ENCODE results near the gene STON2.

Gene STON2

GRCh38 chr14:81418057-81418790 lies 18.1 kb upstream of the STON2 start:
- no peak for DNase-seq

GRCh38 chr14:81416981-81417380 lies 16.9 kb upstream of the STON2 start:
- no peak for DNase-seq

GRCh38 chr14:81416194-81416952 lies 16.2 kb upstream of the STON2 start:
- no peak for DNase-seq

GRCh38 chr14:81415781-81416180 lies 15.7 kb upstream of the STON2 start:
- DNase-seq = no peak

- no peak for DNase-seq
Observed at GRCh38 chr14:81414123-81414522, 14.0 kb upstream of the STON2 start.

- DNase-seq = no peak
Observed at GRCh38 chr14:81412779-81413178, 12.7 kb upstream of the STON2 start.

GRCh38 chr14:81408595-81408994 lies 8.5 kb upstream of the STON2 start:
- no peak for DNase-seq

GRCh38 chr14:81406863-81407262 lies 6.7 kb upstream of the STON2 start:
- no peak for DNase-seq

- DNase-seq = no peak
Observed at GRCh38 chr14:81402123-81402495, 2.0 kb upstream of the STON2 start.

- DNase-seq = no peak
Observed at GRCh38 chr14:81401420-81402122, 1.4 kb upstream of the STON2 start.

GRCh38 chr14:81400852-81401251 lies 728 bp upstream of the STON2 start:
- no peak for DNase-seq

- DNase-seq = no peak
Observed at GRCh38 chr14:81398196-81398891, 1.8 kb downstream of the STON2 start.

- no peak for DNase-seq
Observed at GRCh38 chr14:81396113-81396512, 4.0 kb downstream of the STON2 start.

GRCh38 chr14:81394739-81395138 lies 5.4 kb downstream of the STON2 start:
- DNase-seq = no peak

GRCh38 chr14:81392976-81393643 lies 7.0 kb downstream of the STON2 start:
- no peak for DNase-seq

GRCh38 chr14:81392052-81392451 lies 8.1 kb downstream of the STON2 start:
- DNase-seq = no peak

GRCh38 chr14:81390696-81391095 lies 9.4 kb downstream of the STON2 start:
- DNase-seq = no peak

- DNase-seq = no peak
Observed at GRCh38 chr14:81388336-81388735, 11.8 kb downstream of the STON2 start.

GRCh38 chr14:81386290-81386745 lies 13.8 kb downstream of the STON2 start:
- no peak for DNase-seq

GRCh38 chr14:81385886-81386285 lies 14.2 kb downstream of the STON2 start:
- no peak for DNase-seq

- no peak for DNase-seq
Observed at GRCh38 chr14:81385419-81385818, 14.7 kb downstream of the STON2 start.

GRCh38 chr14:81384900-81385299 lies 15.2 kb downstream of the STON2 start:
- DNase-seq = no peak
